Measurements from ENCODE around the gene RBM15B. TPM values are rescaled to one million over a fixed set of nuclear protein-coding genes. Genes with fewer than 3 reads are reported as not detected.

Gene RBM15B
- total RNA-seq, 1 experiment from 2014 or later, result 61.1 TPM

DNA sequence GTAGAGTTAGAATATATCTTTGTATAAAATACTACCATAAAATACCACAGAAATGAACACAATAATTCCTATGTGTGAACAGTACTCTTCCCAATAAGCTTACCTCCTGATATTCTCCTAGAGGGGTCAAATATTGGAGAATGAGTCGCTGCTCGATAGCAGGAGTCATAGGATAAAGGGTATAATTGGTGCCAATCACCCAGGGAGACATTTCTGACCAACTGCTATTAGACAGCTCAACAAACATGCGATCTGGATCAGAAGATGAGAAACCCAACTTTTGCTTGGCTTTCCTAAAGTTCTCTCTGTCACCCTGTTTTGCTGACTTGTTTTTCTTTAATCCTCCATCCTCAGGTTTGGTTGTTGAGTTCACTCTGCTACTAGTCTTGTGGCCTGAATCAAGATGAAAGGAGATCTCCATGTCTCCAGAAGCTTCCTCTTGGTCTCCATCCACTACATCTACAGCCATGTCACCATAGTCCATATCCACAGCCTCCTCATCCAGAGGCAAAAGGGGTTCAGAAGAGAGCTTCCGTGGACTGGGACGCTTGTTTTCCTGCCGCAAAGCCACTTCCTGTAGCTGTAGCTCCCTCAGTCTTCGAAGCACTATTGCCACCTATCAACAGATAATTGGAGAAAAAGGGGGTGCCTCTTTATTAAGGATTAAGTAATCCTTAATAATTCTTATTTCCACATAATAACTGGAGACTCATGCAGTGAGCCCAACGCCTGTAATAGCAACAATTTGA, 50.4 kb downstream of the RBM15B start:
- Histone ChIP-seq H3K27me3 (ENCODE audit: insufficient read depth, low read length) (no peaks in the 10 kb centered on the region), H3K23me2 (ENCODE audit: insufficient read length, low read depth, low read length, poor library complexity, severe bottlenecking) (no peaks in the 10 kb centered on the region), H2BK12ac (ENCODE audit: insufficient read length, low read depth, low read length) (no peak overlapping the region), H3K9me3 (ENCODE audit: control insufficient read depth, low read depth, low read length) (no peaks in the 10 kb centered on the region), H3K23ac (ENCODE audit: insufficient read length, low read depth, low read length) (no peak overlapping the region), H2BK20ac (ENCODE audit: low read depth, low read length, poor library complexity, severe bottlenecking) (no peak overlapping the region), H2BK120ac (ENCODE audit: low read depth, low read length, poor library complexity, severe bottlenecking) (no peak overlapping the region), H3K4ac (ENCODE audit: low read depth, low read length) (no peak overlapping the region), H3K14ac (ENCODE audit: insufficient read depth, low read length) (no peak overlapping the region), H4K5ac (ENCODE audit: insufficient read length, low read depth, low read length) (no peak overlapping the region), H3K56ac (ENCODE audit: insufficient read length, low read depth, low read length) (no peak overlapping the region), H3K27ac (ENCODE audit: insufficient read length, low read depth, low read length) (no peak overlapping the region), H4K91ac (ENCODE audit: insufficient read length, low read depth, low read length) (no peak overlapping the region), H3K4me1 (ENCODE audit: insufficient read depth, low read length) (no peaks in the 10 kb centered on the region), H2AFZ (ENCODE audit: low read length) (no peak overlapping the region), H4K8ac (replicated peaks; ENCODE audit: insufficient read length, low read depth, low read length) (no peak overlapping the region), H3T11ph (ENCODE audit: low read length) (no peak overlapping the region), H2BK15ac (ENCODE audit: low read depth, low read length) (no peak overlapping the region), H3K4me2 (ENCODE audit: insufficient read depth, insufficient read length, low read length) (no peak overlapping the region), H2AK5ac (ENCODE audit: insufficient read length, low read length) (no peak overlapping the region), H3K79me2 (ENCODE audit: insufficient read depth, low read length) (no peaks in the 10 kb centered on the region), H4K20me1 (ENCODE audit: control insufficient read depth, insufficient read depth, insufficient read length) (no peaks in the 10 kb centered on the region), H2BK5ac (ENCODE audit: insufficient read length, low read length) (no peak overlapping the region), H3K9ac (ENCODE audit: extremely low read depth, insufficient read length, low read length) (no peak overlapping the region), H3K79me1 (ENCODE audit: insufficient read depth, low read depth, low read length, poor library complexity, severe bottlenecking) (peaks cover 3% of the 10 kb centered on the region), H3K18ac (ENCODE audit: insufficient read length, low read depth, low read length) (no peak overlapping the region)
- Mint-ChIP-seq H3K4me3 (no peak overlapping the region), H3K27ac (no peak overlapping the region), H3K36me3 (ENCODE audit: insufficient read depth in 1 of 3, low read depth in 3 of 3) (peaks cover 5 to 51% (median 22%) of the 10 kb centered on the region in 3 experiments; a peak in 6 of 7 replicates), H3K4me1 (no peaks in the 10 kb centered on the region), H3K27me3 (ENCODE audit: low read depth) (no peaks in the 10 kb centered on the region), H3K9me3 (no peaks in the 10 kb centered on the region)
- DNase-seq, result no peak
- TF ChIP-seq, protein P1, sequence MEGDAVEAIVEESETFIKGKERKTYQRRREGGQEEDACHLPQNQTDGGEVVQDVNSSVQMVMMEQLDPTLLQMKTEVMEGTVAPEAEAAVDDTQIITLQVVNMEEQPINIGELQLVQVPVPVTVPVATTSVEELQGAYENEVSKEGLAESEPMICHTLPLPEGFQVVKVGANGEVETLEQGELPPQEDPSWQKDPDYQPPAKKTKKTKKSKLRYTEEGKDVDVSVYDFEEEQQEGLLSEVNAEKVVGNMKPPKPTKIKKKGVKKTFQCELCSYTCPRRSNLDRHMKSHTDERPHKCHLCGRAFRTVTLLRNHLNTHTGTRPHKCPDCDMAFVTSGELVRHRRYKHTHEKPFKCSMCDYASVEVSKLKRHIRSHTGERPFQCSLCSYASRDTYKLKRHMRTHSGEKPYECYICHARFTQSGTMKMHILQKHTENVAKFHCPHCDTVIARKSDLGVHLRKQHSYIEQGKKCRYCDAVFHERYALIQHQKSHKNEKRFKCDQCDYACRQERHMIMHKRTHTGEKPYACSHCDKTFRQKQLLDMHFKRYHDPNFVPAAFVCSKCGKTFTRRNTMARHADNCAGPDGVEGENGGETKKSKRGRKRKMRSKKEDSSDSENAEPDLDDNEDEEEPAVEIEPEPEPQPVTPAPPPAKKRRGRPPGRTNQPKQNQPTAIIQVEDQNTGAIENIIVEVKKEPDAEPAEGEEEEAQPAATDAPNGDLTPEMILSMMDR (conservative IDR thresholded peaks at IDR 0.05), result no peak
- WGBS (ENCODE audit: extremely low coverage, insufficient read length, low lambda C conversion rate), result no CpG with 5 or more reads among the region's 8 CpGs
